HepG2 (cell line): ENCODE results near the gene COMMD7. TPM values are rescaled to one million over a fixed set of nuclear protein-coding genes. Genes with fewer than 3 reads are reported as not detected.

ENCODE experiments used
- BORCS8-MEF2B ChIP-seq: sonication (generic); formaldehyde crosslinking; IDR thresholded peaks from 2 replicates; pipeline ENCODE4 v1.8.0; 2022; ENCODE audit warnings: mild to moderate bottlenecking, missing genetic modification reagents
- CHCHD3 ChIP-seq: sonication (generic); formaldehyde crosslinking; IDR thresholded peaks from 2 replicates; pipeline ENCODE4 v1.8.0; 2022; ENCODE audit warnings: mild to moderate bottlenecking, missing genetic modification reagents, moderate library complexity
- EP300 ChIP-seq, 3 experiments: sonication (generic) in 1 of 3; formaldehyde crosslinking in 1 of 3; IDR thresholded peaks; 2 replicates each; pipeline versions ENCODE4 v1.5.1 to v1.6.1; 2011 to 2020; ENCODE audit warnings: low read depth in 2 of 3, low read length in 2 of 3, borderline replicate concordance in 1 of 3, improper control_type of control experiment in 1 of 3, mild to moderate bottlenecking in 1 of 3, missing genetic modification reagents in 1 of 3, moderate library complexity in 1 of 3
- ERF ChIP-seq: IDR thresholded peaks from 2 replicates; pipeline ENCODE4 v1.6.1; 2018; ENCODE audit warnings: missing biosample characterization, missing genetic modification reagents
- FOXA3 ChIP-seq: IDR thresholded peaks from 2 replicates; pipeline ENCODE4 v1.6.1; 2016; ENCODE audit warnings: missing genetic modification reagents, missing compliant biosample characterization
- IKZF5 ChIP-seq: IDR thresholded peaks from 2 replicates; pipeline ENCODE4 v1.6.1; 2018; ENCODE audit warnings: missing genetic modification reagents, mild to moderate bottlenecking, missing compliant biosample characterization
- KDM5A ChIP-seq: fragments of 200-600 bp; sonication (generic); IDR thresholded peaks from 2 replicates; pipeline ENCODE4 v1.7.0; 2018; ENCODE audit warnings: antibody characterized with exemption, mild to moderate bottlenecking, low read length, borderline replicate concordance
- NCOR1 ChIP-seq: fragments of 200-600 bp; sonication (generic); IDR thresholded peaks from 2 replicates; pipeline ENCODE4 v1.7.0; 2017; ENCODE audit warnings: antibody characterized with exemption, low read length, borderline replicate concordance
- NFYB ChIP-seq: sonication (generic); formaldehyde crosslinking; IDR thresholded peaks from 2 replicates; pipeline ENCODE4 v1.4.0; 2020; ENCODE audit warnings: missing genetic modification reagents
- NR2F1 ChIP-seq, 2 experiments: fragments of 450-650 bp in 1 of 2; formaldehyde crosslinking in 1 of 2; IDR thresholded peaks; 2 replicates each; pipeline versions ENCODE4 v1.5.0 to v1.6.1; 2016 to 2020; ENCODE audit warnings: mild to moderate bottlenecking in 1 of 2, missing compliant biosample characterization in 1 of 2, missing genetic modification reagents in 1 of 2, moderate library complexity in 1 of 2
- TBX2 ChIP-seq: sonication (generic); formaldehyde crosslinking; IDR thresholded peaks from 2 replicates; pipeline ENCODE4 v1.5.0; 2020; ENCODE audit warnings: missing genetic modification reagents, mild to moderate bottlenecking, borderline replicate concordance
- ZBED4 ChIP-seq: sonication (generic); formaldehyde crosslinking; IDR thresholded peaks from 2 replicates; pipeline ENCODE4 v1.4.0; 2020; ENCODE audit warnings: missing genetic modification reagents, borderline replicate concordance
- ZBTB26 ChIP-seq: IDR thresholded peaks from 2 replicates; pipeline ENCODE4 v1.6.1; 2016; ENCODE audit warnings: missing compliant biosample characterization, missing genetic modification reagents, borderline replicate concordance
- ZNF17 ChIP-seq: sonication (generic); formaldehyde crosslinking; IDR thresholded peaks from 2 replicates; pipeline ENCODE4 v1.5.0; 2020; ENCODE audit warnings: mild to moderate bottlenecking, missing genetic modification reagents
- ZNF33A ChIP-seq: sonication (generic); formaldehyde crosslinking; IDR thresholded peaks from 2 replicates; pipeline ENCODE4 v1.5.1; 2020; ENCODE audit warnings: missing genetic modification reagents, mild to moderate bottlenecking, moderate library complexity, borderline replicate concordance
- ZNF563 ChIP-seq: sonication (generic); formaldehyde crosslinking; IDR thresholded peaks from 2 replicates; pipeline ENCODE4 v1.8.0; 2022; ENCODE audit warnings: mild to moderate bottlenecking, moderate library complexity, missing genetic modification reagents
- ZNF776 ChIP-seq: sonication (generic); formaldehyde crosslinking; IDR thresholded peaks from 2 replicates; pipeline ENCODE4 v1.4.0; 2020; ENCODE audit warnings: mild to moderate bottlenecking, missing genetic modification reagents
- ZNF788 ChIP-seq: sonication (generic); formaldehyde crosslinking; IDR thresholded peaks from 2 replicates; pipeline ENCODE4 v1.5.0; 2020; ENCODE audit warnings: mild to moderate bottlenecking, missing genetic modification reagents, borderline replicate concordance
- polyA plus RNA-seq, 8 experiments: library from polyadenylated mRNA; depleted of rRNA in 3 of 8; stranded (reverse) in 7 of 8; unstranded in 1 of 8; fragments of >200 nt; fragmentation: Illumina TruSeq in 4 of 8; extraction: Trizol in 4 of 8; gene quantifications; 2 replicates each; pipeline versions ENCODE4 v1.2.1 to v1.2.3, GENCODE V29; 2011 to 2016; ENCODE audit warnings: low read depth in 4 of 8, missing spikeins in 1 of 8, mixed read lengths in 1 of 8; ENCODE audit not compliant: insufficient read depth in 1 of 8
- total RNA-seq, 5 experiments: library from RNA; depleted of rRNA; stranded (reverse); fragments of >200 nt; fragmentation: Illumina TruSeq; extraction: Trizol; gene quantifications; 2 replicates each; pipeline ENCODE4 v1.2.3, GENCODE V29; 2016; ENCODE audit warnings: low read depth in 1 of 5
- TF ChIP-seq, protein P1 (sequence below): sonication (generic); formaldehyde crosslinking; IDR thresholded peaks from 2 replicates; pipeline ENCODE4 v1.4.0; 2020; ENCODE audit warnings: missing genetic modification reagents

Gene COMMD7
- total and polyA plus RNA-seq, 2 of the 13 experiments (the other 11 are each of a cell fraction or from before 2014, with no cell fraction given): 42.1 to 53.3 TPM

GRCh38 chr20:32777177-32777956 is 34.1 kb upstream of the COMMD7 start (continued):
- TF ChIP-seq NFYB (CRISPR knock-in tag) (0 out of 2 replicates have a peak, but pooled peaks have one; percentile 15), IKZF5 (CRISPR knock-in tag) (0 out of 2 replicates have a peak, but pooled peaks have one; percentile 31), BORCS8-MEF2B (no peak), ZNF17 (CRISPR knock-in tag) (0 out of 2 replicates have a peak, but pooled peaks have one; percentile 35), ZBTB26 (0 out of 2 replicates have a peak, but pooled peaks have one; percentile 15), NR2F1 (CRISPR knock-in tag; IDR thresholded peaks at IDR 0.05) (peak in 1 of 2 experiments; percentile 17; a peak in 1 of 4 replicates), ZNF33A (CRISPR knock-in tag) (no peak), ZNF776 (CRISPR knock-in tag) (no peak), TBX2 (CRISPR knock-in tag) (0 out of 2 replicates have a peak, but pooled peaks have one; percentile 19), EP300 (IDR thresholded peaks at IDR 0.05; ENCODE audit: low read depth in 2 of 2, low read length in 2 of 2) (no peak), EP300 (CRISPR knock-in tag; IDR thresholded peaks at IDR 0.05; ENCODE audit: borderline replicate concordance) (0 out of 2 replicates have a peak, but pooled peaks have one; percentile 18), ERF (0 out of 2 replicates have a peak, but pooled peaks have one; percentile 25), ZNF788 (0 out of 2 replicates have a peak, but pooled peaks have one; percentile 40), FOXA3 (CRISPR knock-in tag) (peak; percentile 55), NCOR1 (no peak), KDM5A (no peak), ZBED4 (CRISPR knock-in tag) (peak; percentile 67; the same call in 1 of the 2 replicates), CHCHD3 (CRISPR knock-in tag) (peak; percentile 51; the same call in 1 of the 2 replicates), ZNF563 (CRISPR knock-in tag) (0 out of 2 replicates have a peak, but pooled peaks have one; percentile 24)
- TF ChIP-seq, protein P1, sequence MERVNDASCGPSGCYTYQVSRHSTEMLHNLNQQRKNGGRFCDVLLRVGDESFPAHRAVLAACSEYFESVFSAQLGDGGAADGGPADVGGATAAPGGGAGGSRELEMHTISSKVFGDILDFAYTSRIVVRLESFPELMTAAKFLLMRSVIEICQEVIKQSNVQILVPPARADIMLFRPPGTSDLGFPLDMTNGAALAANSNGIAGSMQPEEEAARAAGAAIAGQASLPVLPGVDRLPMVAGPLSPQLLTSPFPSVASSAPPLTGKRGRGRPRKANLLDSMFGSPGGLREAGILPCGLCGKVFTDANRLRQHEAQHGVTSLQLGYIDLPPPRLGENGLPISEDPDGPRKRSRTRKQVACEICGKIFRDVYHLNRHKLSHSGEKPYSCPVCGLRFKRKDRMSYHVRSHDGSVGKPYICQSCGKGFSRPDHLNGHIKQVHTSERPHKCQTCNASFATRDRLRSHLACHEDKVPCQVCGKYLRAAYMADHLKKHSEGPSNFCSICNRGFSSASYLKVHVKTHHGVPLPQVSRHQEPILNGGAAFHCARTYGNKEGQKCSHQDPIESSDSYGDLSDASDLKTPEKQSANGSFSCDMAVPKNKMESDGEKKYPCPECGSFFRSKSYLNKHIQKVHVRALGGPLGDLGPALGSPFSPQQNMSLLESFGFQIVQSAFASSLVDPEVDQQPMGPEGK (CRISPR knock-in tag): no peak
